Hindlimb muscle (tissue), 1 donor: ENCODE measurements around the gene F2R. TPM values are rescaled to one million over a fixed set of nuclear protein-coding genes. Genes with fewer than 3 reads are reported as not detected.
"Not testable (repeated sequence)": the region's sequence is repeated elsewhere in the genome, so short reads cannot be mapped to it uniquely, and the experiment has no call there.

Source experiments
- DNase-seq: peaks from one replicate; pipeline ENCODE4 v3.0.0-alpha.2; 2013
- polyA plus RNA-seq: library from polyadenylated mRNA; unstranded; fragments of 120-200 nt; gene quantifications from one replicate; pipeline ENCODE4 v1.2.1, GENCODE V29; 2013; ENCODE audit not compliant: insufficient read length

The F2R gene
- 19.9 TPM for polyA plus RNA-seq

- DNase-seq = peak; percentile 83
Observed at GRCh38 chr5:76715736-76716455, at the start of gene F2R. F2R (plus strand) TSS chr5:76716126; CDS start chr5:76716308, 182 bp downstream.

GRCh38 chr5:76667495-76667894, 48.4 kb upstream of the F2R start:
- DNase-seq = no peak

GRCh38 chr5:76669245-76669644, 46.7 kb upstream of the F2R start:
- no peak for DNase-seq

GRCh38 chr5:76670508-76670907, 45.4 kb upstream of the F2R start:
- no peak for DNase-seq

- DNase-seq = no peak
Observed at GRCh38 chr5:76672242-76672641, 43.7 kb upstream of the F2R start.

GRCh38 chr5:76673125-76673524, 42.8 kb upstream of the F2R start:
- DNase-seq = no peak

GRCh38 chr5:76674330-76675066, 41.4 kb upstream of the F2R start:
- DNase-seq = no peak

GRCh38 chr5:76675364-76675763, 40.6 kb upstream of the F2R start:
- DNase-seq = no peak

- no peak for DNase-seq
Observed at GRCh38 chr5:76677849-76678472, 38.0 kb upstream of the F2R start.

GRCh38 chr5:76679231-76679630, 36.7 kb upstream of the F2R start:
- DNase-seq = no peak

GRCh38 chr5:76680826-76681225, 35.1 kb upstream of the F2R start:
- not testable (repeated sequence) for DNase-seq

GRCh38 chr5:76681287-76681686, 34.6 kb upstream of the F2R start:
- no peak for DNase-seq

- peak; percentile 12 for DNase-seq
Observed at GRCh38 chr5:76682387-76682786, 33.5 kb upstream of the F2R start.

- no peak for DNase-seq
Observed at GRCh38 chr5:76683816-76684731, 31.9 kb upstream of the F2R start.

GRCh38 chr5:76684756-76685519, 31.0 kb upstream of the F2R start:
- no peak for DNase-seq

- DNase-seq = no peak
Observed at GRCh38 chr5:76685704-76686103, 30.2 kb upstream of the F2R start.

GRCh38 chr5:76688212-76688611, 27.7 kb upstream of the F2R start:
- DNase-seq = no peak

- no peak for DNase-seq
Observed at GRCh38 chr5:76688836-76689235, 27.1 kb upstream of the F2R start.

GRCh38 chr5:76689321-76690036, 26.4 kb upstream of the F2R start:
- no peak for DNase-seq

- DNase-seq = no peak
Observed at GRCh38 chr5:76690037-76690679, 25.8 kb upstream of the F2R start.
